Activated gamma-delta T cell (primary cell): ENCODE measurements around the gene TBC1D1.

Experiments used
- DNase-seq: peaks from one replicate; lab custom pipeline; 2025; lab: John Stamatoyannopoulos, UW

TBC1D1 gene

DNA sequence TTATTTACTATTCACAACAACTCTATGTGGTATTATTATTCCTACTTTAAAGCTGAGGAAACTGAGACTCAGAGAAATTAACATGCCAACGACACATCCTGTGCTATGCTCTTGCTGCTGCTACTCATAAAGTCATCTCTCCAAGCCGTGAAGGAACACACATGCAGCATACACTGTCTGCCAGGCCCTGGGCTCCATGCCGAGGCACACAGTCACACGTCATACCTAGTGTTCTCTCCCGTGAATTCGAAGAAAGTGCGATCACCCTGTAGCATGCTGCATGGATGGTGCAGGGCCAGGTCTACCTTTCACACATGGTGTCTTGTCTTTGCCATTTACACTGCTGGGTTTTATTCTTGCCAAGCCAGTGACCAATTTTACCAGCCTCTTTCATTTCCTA, 34.1 kb downstream of the TBC1D1 start:
- no peak for DNase-seq

DNA sequence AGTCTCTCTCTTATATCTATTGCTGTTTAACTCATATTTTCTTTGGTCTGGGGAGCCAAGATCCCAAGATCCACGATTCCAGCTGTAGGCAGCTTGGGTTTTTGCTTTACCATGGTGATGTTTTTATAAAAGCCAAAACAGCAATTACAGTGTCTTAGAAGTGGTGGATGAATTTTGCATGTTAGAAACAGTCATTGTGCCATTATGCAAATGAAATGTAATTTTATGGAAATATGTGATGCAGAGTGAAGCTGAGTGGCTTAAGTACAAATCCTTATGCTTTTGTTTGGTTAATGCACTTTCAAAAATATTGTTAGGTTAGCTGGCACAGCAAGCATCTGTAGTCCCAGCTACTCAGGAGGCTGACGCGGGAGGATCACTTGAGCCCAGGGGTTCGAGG, 36.5 kb downstream of the TBC1D1 start:
- DNase-seq, result no peak

DNA sequence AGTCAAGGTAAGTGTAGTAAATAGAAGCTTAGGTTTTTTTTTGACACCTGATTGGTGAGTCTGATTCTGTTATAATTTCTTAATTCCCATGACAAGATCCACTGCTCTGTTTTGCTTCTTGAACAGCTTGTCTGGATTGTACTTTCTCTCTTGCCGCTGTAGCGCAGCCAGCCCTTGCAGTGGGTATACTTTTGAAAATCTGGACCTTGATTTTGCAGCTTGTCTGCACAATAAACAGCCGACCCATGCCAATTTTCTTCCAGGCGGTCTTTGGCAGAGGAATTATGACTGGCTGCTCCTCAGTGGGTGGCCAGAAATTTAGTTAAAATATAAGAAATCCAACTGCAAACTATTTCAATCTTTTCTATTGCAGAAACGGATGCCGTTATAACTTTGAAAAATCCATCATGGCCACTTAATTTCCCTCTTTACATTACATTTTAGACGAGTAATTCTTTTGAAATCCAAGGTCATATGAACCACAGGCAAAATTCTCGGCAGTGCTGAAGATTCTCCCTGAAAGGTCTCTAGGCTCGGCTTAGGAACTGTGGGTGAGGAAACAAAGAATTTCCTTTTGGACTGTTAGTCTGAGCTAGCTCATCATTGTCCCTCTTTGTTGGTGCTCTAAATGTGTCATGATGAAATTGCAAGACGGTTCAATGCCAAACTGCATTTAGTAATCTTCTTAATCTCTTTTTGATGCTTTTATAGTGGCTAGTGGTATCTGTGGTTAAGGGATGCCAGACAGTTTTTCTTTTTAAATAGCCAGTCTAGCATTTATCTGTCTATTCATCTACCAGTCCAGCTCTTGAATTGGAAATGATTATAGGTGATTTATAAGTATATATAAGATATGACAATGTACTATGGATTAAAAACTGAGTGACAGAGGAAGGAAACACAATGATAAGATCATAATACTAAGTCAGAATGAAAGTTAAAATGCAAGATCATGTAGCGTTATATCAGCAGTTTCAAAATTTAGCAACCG, 37.8 kb downstream of the TBC1D1 start:
- DNase-seq, result no peak

DNA sequence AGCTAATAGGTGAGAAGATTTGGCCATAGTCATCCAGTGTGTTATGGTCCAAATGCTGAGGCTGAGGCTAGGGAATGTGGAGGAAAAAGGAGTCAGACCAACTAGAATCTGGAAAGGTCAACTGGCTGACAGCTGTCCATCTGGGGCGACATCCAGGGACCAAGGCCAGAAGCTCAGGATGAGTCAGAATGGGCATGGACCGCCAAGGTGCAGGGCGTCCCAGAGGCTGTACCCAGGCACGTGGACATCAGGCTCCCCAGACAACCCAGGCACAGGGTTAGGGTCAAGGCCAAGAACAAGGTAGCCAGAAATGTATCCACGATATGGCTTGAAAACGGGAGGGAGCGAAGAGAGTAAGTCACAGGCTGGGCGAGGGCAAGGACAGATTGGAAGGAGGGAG, 43.2 kb downstream of the TBC1D1 start:
- DNase-seq, result no peak

DNA sequence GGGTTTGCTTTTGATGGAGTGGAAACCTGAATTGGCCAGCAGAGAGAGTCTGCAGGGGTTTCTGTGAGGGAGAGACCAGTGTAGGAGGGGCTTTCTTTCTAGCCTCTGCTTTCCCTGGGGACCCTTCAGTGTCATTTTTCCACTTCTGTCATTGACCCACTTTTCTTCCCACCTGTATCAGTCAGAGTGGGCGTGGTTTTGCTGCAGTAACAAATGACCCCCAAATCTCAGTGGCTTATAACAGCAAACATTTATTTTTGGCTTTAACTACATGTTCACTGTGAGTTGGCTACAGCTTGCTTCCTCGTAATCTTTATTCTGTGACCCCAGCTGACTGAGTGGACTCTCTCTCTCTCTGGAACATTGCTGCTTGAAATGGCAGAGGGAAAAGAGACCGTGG, 43.7 kb downstream of the TBC1D1 start:
- DNase-seq, result no peak

DNA sequence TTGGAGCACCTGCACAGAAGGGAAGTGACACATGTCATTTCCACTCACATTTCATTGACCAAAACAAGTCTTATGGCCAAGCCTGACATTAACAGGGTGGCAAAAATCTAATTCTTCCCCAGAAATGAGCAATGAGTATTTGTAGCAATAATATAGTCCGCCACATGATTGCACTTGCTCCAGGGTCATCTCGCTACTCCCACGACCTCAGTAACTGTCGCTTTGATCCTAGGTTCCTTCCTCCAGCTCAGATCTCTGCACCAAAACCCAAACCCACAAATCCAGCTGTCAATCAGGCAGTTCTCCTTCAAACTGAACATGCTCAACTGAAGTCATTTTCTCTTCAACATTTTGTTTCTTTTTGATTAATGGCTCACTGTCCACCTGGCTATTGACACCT, 44.1 kb downstream of the TBC1D1 start:
- DNase-seq, result no peak

DNA sequence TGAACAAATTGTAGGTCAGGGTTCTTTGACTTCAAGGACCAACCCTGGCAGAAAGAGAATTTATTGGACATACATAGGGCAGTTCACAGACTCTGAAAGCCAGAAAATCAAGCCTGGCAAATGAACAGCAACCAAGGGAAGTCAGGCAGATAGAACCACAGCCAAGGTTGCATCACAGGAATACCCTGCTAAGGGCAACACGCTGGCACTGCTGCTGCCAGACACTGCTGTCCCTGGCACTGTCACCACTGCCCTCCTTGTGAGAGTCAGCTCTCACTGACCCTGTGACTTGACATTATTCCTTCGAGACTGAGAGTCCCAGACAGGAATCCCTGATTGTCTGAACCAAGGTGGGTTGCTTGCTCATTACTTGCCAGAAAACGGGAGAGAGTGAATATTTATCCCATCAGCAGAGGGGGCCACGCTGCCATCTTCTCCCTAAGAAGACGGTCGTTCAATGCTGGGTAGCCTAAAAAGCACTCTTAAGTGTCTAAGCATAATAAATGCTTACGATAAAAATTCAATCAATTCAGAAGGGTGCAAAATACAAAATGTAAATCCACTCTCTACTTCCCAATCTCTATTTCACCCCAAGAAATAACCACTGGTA, 46.1 kb downstream of the TBC1D1 start:
- DNase-seq, result no peak

DNA sequence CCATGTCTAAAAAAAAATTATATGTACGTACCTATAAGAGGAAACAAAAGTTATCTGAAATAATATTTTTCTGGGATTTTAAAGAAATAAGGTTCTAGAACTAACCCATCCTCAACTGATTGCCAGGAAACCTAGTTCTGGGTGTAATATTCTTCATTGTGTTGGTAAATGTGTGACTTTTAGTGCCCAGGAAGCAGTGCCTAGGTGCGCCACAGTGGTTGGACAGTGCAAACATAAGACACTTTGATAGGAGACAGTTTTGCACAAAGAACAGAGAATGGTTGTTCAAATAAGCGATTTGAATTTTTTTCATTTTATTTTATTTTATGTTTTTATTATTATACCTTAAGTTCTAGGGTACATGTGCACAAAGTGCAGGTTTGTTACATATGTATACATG, 47.3 kb downstream of the TBC1D1 start:
- no peak for DNase-seq

DNA sequence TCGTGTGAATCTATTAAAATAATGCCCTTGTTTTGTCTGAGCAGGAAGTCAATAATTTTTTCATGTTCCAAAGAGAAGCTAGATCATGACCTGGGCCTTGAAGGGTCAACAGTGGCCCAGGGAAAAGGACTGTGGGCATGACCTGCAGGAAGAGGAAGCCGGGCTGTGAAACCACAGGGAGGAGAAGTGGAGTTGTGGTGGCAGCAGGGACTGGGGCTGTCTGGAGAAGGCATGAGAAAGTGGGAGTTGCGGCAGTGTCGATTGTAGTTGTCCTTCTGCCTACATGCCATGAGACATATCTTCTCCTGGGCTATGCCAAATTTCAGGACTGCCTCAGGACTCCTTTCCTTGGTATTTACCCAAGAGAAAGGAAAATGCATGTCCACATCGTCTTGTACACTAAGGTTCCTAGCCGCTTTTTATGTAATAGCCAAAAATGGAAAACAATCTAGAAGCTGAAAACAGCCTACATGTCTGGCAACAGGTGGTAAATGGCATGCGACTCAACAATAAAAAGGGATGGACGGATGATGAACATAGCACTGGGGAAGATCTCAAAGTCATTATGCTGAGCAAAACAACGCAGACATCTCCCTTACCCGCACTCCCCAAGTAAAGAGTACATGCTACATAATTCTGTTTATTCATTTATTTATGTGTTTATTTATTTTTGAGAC, 55.8 kb downstream of the TBC1D1 start:
- DNase-seq, result no peak

DNA sequence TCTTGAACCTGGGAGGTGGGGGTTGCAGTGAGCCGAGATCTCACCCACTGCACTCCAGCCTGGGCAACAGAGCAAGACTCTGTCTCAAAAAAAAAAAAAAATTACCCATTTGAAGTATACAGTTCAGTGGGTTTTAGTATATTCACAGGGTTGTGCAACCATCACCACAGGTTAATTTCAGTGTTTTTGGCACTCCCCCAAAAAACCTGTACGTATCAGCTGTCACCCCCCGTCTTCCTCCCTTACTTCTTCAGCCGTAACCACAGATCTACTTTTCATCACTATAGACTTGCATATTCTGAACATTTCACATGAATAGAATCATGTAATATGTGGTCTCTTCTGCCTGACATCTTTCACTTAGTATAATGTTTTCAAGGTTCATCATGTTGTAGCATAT, 57.7 kb downstream of the TBC1D1 start:
- DNase-seq, result no peak

DNA sequence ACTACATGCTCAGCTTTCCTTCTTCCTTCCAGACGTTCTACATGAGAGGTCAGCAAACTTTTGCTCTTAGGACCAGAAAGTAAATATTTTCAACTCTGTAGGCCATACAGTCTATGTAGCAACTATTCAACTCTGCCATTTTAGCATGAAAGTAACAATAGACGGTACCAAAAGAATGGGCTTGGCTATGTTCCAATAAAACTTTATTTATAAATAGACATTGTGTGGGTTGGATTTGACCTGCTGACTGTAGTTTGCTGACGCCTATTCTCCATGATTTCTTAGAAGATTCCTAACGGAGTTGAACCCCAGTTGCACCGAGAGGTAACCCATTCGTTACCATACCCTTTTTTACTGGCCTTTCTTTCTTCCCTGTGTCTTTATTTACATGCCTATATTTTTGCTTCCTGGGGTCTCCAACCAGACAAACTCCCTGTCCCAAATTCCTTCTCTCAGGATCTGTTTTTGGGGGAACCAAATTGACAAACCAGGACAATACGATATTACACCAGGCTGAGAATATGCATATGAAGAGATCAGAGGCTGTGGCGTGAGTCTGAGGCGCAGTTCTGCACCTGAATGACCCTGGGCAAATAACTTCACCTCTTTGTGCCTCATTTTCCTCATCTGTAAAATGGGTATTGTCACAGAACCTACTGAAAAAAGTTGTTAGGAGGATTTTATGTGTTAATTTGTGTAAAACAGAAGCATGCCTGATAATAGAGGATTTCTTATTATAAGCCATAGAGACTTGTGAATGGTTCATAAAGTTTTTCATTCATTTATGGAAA, 58.9 kb downstream of the TBC1D1 start:
- DNase-seq, result no peak

DNA sequence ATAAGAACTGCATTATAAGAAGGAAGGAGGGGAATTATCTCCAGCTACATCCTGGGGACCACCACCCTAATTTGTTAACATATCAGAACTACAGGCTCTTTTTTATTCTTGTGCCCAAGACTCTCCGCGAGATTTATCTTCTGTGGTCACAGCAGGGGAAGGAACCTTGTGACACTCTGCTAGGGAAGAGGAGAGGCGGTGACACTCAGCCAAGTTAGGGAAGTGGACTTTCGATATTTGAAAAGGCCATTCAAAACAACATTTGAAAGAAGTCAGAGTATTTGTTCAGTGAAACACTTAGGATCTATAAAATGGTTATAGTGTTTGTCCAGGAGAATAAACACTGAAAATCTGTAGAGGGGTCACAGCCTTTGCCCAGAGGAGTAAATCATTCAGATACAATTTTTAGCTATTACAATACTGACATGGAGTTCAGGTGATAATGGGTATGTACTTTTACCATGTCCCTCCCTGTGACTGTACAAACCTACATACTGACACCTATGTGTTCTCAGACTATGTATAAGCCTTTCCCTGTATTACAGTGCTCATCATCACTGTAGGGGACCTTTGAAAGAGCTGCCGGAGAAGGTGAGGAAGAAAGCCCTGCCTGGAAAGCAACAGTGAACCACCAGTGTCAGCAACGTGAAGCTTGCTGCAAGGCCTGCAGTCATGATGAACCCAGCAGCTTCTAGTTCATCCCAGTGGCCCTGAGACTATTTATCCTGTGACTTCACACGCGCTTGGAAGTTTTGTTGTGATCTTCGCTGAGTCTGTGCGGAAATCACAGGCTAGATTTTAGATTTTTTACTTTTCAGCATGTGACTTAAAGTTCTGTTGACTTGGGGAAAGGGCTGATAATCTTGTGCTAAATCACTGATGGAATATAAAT, 60.8 kb downstream of the TBC1D1 start:
- no peak for DNase-seq

DNA sequence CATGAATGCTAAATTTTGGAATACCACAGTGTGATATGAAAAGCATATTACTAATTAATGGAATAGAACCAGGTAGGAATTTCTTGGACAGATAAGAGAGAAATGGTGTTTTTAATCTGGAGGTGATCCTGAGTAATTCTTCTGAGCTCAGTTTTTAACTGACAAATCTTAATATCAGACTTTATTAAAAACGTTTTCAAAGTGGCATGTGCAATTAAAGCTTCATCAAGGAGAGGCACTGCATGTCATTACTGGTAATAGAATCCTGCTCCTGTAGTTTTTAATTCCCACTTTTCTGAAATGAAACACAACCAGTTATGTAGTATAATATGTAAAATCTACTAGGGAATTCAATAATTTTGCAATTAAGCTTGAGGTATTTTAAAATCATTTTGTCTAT, 62.3 kb downstream of the TBC1D1 start:
- no peak for DNase-seq

DNA sequence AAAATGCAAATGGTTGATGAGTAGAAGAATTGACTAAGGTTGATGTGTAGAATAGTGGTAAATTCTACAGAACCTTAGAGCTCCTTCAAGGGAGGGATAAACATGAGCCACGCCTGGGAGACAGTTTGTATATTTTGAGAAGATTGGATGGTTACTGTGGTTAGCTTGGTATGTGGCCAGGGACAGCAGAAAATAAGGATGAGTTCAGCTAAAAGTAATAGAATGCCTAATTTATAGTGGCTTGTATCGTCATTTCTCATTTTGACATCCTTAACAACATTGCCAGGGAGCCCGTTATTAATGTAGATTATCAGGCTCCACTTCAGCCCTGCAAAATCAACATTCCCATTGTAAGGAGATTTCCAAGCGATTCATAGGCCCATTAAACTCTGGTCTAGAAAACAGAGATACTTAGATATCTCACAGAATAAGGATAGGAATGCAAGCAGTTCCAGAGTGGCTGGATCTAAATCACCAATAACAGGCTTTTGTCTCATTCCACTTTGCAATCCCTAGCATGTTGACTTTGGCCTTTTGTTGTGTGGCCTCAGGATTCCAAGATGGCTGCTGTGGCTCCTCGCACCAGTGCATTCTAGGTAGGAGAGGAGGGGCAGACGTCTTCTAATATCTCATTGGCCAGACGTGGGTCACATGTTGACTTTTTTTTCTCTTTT, 62.9 kb downstream of the TBC1D1 start:
- DNase-seq, result no peak

DNA sequence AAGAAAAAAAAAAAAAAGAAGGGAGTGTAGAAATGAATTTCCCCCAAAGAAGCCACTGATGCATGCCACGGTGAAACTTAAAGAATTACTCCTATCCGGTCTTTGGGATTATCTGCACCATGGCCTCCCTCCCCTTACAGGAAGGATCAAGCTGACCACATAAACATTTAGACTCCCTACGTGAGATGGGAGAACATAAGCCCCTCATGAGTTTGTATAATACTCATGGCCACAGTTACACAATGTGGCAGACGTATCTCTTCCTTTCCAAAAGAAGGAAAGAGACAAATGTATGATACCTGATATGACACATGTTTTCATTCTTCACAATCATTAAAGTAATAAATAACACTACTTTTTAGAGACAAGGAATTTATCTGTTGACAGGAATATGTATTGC, 66.1 kb downstream of the TBC1D1 start:
- DNase-seq, result no peak

DNA sequence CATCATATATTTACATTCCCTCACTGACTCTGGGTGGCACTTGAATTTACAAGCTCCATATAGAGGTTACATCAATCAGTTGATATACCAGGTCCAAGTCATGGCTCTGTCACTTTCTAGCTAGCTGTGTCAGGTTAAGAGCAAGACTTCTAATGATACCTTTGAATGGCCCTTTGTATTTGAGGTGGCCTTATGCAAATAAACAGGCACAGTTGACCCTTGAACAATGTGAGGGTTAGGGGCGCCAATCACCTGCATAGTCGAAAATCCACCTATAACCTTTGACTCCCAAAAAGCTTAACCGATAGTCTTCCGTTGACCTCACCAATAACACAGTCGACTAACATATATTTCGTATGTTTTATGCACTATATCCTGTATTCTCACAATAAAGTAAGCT, 68.0 kb downstream of the TBC1D1 start:
- no peak for DNase-seq

DNA sequence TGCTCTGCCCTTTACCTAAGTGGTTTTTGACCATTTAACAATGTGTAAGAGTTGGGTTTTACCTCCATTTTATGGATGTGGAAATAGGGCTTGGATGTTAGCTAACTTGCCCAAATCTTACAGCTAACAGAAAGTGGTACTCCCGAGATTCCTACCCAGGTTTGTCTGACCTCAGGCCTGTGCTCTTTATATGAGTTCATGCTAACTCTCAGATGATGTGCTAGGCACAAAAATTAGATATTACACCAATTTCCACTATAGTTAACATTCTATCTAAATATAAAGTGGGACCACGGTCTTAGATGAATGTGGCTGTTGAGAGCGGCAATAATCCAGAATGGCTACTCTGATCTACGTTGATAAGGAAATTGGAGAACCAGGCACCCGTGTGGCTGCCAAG, 69.2 kb downstream of the TBC1D1 start, which contains the start of gene PTTG2:
Gene PTTG2, plus strand, starts transcription at position 301 of the 400 bp plus-strand sequence. Its CDS starts 37 bp downstream, at position 338.
- no peak for DNase-seq

DNA sequence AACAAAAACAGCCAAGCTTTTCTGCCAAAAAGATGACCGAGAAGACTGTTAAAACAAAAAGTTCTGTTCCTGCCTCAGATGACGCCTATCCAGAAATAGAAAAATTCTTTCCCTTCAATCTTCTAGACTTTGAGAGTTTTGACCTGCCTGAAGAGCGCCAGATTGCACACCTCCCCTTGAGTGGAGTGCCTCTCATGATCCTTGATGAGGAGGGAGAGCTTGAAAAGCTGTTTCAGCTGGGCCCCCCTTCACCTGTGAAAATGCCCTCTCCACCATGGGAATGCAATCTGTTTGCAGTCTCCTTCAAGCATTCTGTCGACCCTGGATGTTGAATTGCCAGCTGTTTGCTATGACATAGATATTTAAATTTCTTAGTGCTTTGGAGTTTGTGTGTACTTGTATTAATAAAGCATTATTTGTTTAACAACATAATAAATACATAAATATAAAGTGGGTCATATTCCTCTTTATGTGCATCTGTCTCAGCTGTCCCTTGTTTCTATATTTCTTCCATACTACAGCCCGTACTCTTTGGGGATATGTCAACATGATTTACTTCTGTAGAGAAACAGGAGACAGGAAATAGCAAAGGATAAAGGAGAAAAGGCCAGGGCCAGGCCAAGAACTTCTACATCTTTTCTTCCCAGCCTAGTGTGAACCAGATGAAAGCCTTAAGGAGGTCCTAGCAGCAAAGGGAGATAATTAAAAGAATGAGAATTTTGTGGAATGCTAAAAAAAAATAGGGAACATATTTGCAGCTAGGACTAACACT, 70.0 kb downstream of the TBC1D1 start:
- no peak for DNase-seq

DNA sequence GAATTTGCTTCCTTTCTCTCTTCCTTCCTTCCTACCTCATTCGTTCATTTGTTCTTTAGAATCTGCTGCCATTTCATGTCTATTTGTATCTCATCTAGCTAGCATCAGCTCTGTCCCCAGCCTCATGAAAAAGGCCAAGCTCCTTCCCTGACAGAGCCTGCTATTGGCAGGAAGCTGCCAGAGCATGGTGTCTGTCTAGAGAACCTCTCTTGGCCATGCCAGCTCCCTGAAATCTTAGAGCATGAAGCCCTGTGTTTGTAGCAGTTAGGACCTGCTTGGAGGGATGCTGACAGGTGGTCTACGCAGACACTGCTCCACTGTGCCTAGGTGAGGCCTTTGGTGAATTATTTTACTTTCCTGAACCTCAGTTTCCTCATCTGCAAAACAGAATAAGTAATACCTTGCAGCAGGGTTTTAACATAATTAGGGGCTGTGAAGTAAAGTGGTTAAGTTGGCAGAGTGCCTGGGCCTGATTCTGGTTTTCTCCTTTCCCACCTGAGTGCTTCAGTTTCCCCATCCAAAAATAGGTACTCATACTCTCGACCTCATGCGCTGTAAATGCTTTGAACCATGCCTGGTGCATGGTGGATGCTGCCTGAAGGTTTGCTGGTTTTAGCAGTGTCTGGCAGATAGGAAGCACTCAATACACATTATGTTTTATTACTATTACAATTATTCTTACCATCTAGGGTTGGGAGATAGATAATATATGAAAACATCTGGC, 74.0 kb downstream of the TBC1D1 start:
- DNase-seq, result no peak
